Glutamatergic neuron (in vitro differentiated cells): ENCODE data around the gene PSAP. TPM values are rescaled to one million over a fixed set of nuclear protein-coding genes. Genes with fewer than 3 reads are reported as not detected.

Experiments used
- DNase-seq: peaks from one replicate; pipeline ENCODE4 v3.0.0; 2022
- H3K27ac Mint-ChIP-seq: one replicate; pipeline ENCODE4 v1.8.0; 2020; ENCODE audit warnings: mild to moderate bottlenecking, mixed read lengths, inconsistent platforms; ENCODE audit not compliant: unreplicated experiment
- H3K27me3 Mint-ChIP-seq: one replicate; pipeline ENCODE4 v1.8.0; 2020; ENCODE audit warnings: mild to moderate bottlenecking, moderate library complexity, mixed read lengths, inconsistent platforms; ENCODE audit not compliant: unreplicated experiment
- H3K36me3 Mint-ChIP-seq: one replicate; pipeline ENCODE4 v1.8.0; 2020; ENCODE audit warnings: mild to moderate bottlenecking, mixed read lengths, inconsistent platforms; ENCODE audit not compliant: unreplicated experiment
- H3K4me1 Mint-ChIP-seq: one replicate; pipeline ENCODE4 v1.8.0; 2020; ENCODE audit warnings: mild to moderate bottlenecking, low read depth, mixed read lengths, inconsistent platforms; ENCODE audit not compliant: unreplicated experiment
- H3K4me3 Mint-ChIP-seq: one replicate; pipeline ENCODE4 v1.8.0; 2020; ENCODE audit warnings: mild to moderate bottlenecking, mixed read lengths, inconsistent platforms; ENCODE audit not compliant: unreplicated experiment
- H3K9me3 Mint-ChIP-seq: one replicate; pipeline ENCODE4 v1.8.0; 2020; ENCODE audit warnings: mild to moderate bottlenecking, moderate library complexity, mixed read lengths, inconsistent platforms; ENCODE audit not compliant: unreplicated experiment
- CTCF ChIP-seq: fragments of 200-600 bp; sonication (generic); IDR thresholded peaks from one replicate; pipeline ENCODE4 v1.5.0; 2021; ENCODE audit not compliant: partially characterized antibody, unreplicated experiment
- total RNA-seq: library from RNA; stranded (reverse); fragmentation: NEBNext Ultra II Directional; extraction: Animal tissue kit (Norgen Biotek cat#: 25700); gene quantifications from one replicate; pipeline ENCODE4 v1.2.1, GENCODE V29; 2021; ENCODE audit not compliant: unreplicated experiment

PSAP gene
- total RNA-seq, 1 donor from 2014 or later: 737 TPM

- Mint-ChIP-seq H3K4me3 (no peak overlapping the region), H3K9me3 (peaks cover 12% of the 10 kb centered on the region), H3K4me1 (peaks cover 8% of the 10 kb centered on the region), H3K36me3 (peaks cover 4% of the 10 kb centered on the region), H3K27ac (no peak overlapping the region), H3K27me3 (peaks cover 20% of the 10 kb centered on the region)
- no peak for TF ChIP-seq CTCF
- no peak for DNase-seq
Measured at GRCh38 chr10:71811351-71811750, 39.7 kb downstream of the PSAP start.

- H3K36me3 Mint-ChIP-seq: peaks cover 4% of the 10 kb centered on the region
- TF ChIP-seq CTCF: no peak
- no peak for DNase-seq
- peaks cover 16% of the 10 kb centered on the region for H3K27me3 Mint-ChIP-seq
- peaks cover 8% of the 10 kb centered on the region for H3K9me3 Mint-ChIP-seq
- H3K27ac Mint-ChIP-seq: no peak overlapping the region
- H3K4me1 Mint-ChIP-seq: peaks cover 8% of the 10 kb centered on the region
- H3K4me3 Mint-ChIP-seq: no peak overlapping the region
Measured at GRCh38 chr10:71810048-71810750, 40.9 kb downstream of the PSAP start.

GRCh38 chr10:71809628-71810027 is 41.4 kb downstream of the PSAP start:
- TF ChIP-seq CTCF: no peak
- Mint-ChIP-seq H3K27ac (no peak overlapping the region), H3K9me3 (peaks cover 8% of the 10 kb centered on the region), H3K27me3 (peaks cover 16% of the 10 kb centered on the region), H3K4me1 (peaks cover 8% of the 10 kb centered on the region), H3K4me3 (no peak overlapping the region), H3K36me3 (peaks cover 4% of the 10 kb centered on the region)
- no peak for DNase-seq

GRCh38 chr10:71807557-71808510 is 43.2 kb downstream of the PSAP start:
- H3K27ac Mint-ChIP-seq: no peak overlapping the region

More at GRCh38 chr10:71807557-71808510, 43.2 kb downstream of the PSAP start:
- Mint-ChIP-seq H3K27me3 (peaks cover 16% of the 10 kb centered on the region), H3K36me3 (peaks cover 4% of the 10 kb centered on the region), H3K4me3 (no peak overlapping the region), H3K9me3 (peaks cover 4% of the 10 kb centered on the region), H3K4me1 (peaks cover 12% of the 10 kb centered on the region)
- no peak for DNase-seq
- TF ChIP-seq CTCF: no peak
